NCI-H1092 (cell line): ENCODE results near the gene RPS6KA3.
"Not testable (repeated sequence)": the region's sequence is repeated elsewhere in the genome, so short reads cannot be mapped to it uniquely, and the experiment has no call there.

Experiments used
- DNase-seq: peaks from one replicate; lab custom pipeline; 2025; lab: John Stamatoyannopoulos, UW

The RPS6KA3 gene

GRCh38 chrX:20143561-20143960 is 123.1 kb downstream of the RPS6KA3 start:
- DNase-seq, result no peak

- DNase-seq, result no peak
Observed at GRCh38 chrX:20143111-20143510, 123.6 kb downstream of the RPS6KA3 start.

- DNase-seq, result peak; percentile 99
Observed at GRCh38 chrX:20141281-20142220, 125.2 kb downstream of the RPS6KA3 start, which contains the start of gene EIF1AX. Gene EIF1AX, minus strand, starts transcription at chrX:20141838. Its CDS starts 198 bp downstream, at chrX:20141640.

- DNase-seq, result no peak
Observed at GRCh38 chrX:20140420-20140819, 126.3 kb downstream of the RPS6KA3 start.

GRCh38 chrX:20139966-20140365 is 126.7 kb downstream of the RPS6KA3 start:
- no peak for DNase-seq

GRCh38 chrX:20135944-20136343 is 130.8 kb downstream of the RPS6KA3 start:
- DNase-seq, result no peak

GRCh38 chrX:20132666-20133065 is 134.0 kb downstream of the RPS6KA3 start:
- no peak for DNase-seq

- no peak for DNase-seq
Observed at GRCh38 chrX:20130357-20130756, 136.4 kb downstream of the RPS6KA3 start.

- no peak for DNase-seq
Observed at GRCh38 chrX:20129547-20129946, 137.2 kb downstream of the RPS6KA3 start.

- no peak for DNase-seq
Observed at GRCh38 chrX:20128670-20129069, 138.0 kb downstream of the RPS6KA3 start.

GRCh38 chrX:20127440-20127839 is 139.3 kb downstream of the RPS6KA3 start:
- not testable (repeated sequence) for DNase-seq

- not testable (repeated sequence) for DNase-seq
Observed at GRCh38 chrX:20126833-20127232, 139.9 kb downstream of the RPS6KA3 start.

GRCh38 chrX:20124964-20125363 is 141.7 kb downstream of the RPS6KA3 start:
- DNase-seq, result no peak

- DNase-seq, result no peak
Observed at GRCh38 chrX:20118065-20118824, 148.5 kb downstream of the RPS6KA3 start.

GRCh38 chrX:20116577-20117240 is 150.0 kb downstream of the RPS6KA3 start, which contains the start of gene MAP7D2:
Gene MAP7D2, minus strand, starts transcription at chrX:20116907. Its CDS starts 28 bp downstream, at chrX:20116879.
- no peak for DNase-seq

GRCh38 chrX:20116087-20116576 is 150.6 kb downstream of the RPS6KA3 start:
- peak; percentile 12 for DNase-seq

GRCh38 chrX:20112022-20112774 is 154.5 kb downstream of the RPS6KA3 start:
- DNase-seq, result no peak

- no peak for DNase-seq
Observed at GRCh38 chrX:20111271-20111670, 155.4 kb downstream of the RPS6KA3 start.

GRCh38 chrX:20101934-20102581 is 164.7 kb downstream of the RPS6KA3 start:
- no peak for DNase-seq
